CD4-positive, CD25-positive, alpha-beta regulatory T cell (primary cell): Measurements from ENCODE around the gene PSMD1. TPM values are rescaled to one million over a fixed set of nuclear protein-coding genes. Genes with fewer than 3 reads are reported as not detected.

Experiments
- ATAC-seq, 2 donors: fragments of 150-1000 bp; cut with Tn5 transposase; one replicate each; pipeline ENCODE4 v1.10.0; 2021; ENCODE audit warnings: low read depth in 2 of 2, moderate number of reproducible peaks in 2 of 2, moderate library complexity in 1 of 2
- DNase-seq, 3 donors: peaks; one replicate each; pipeline versions ENCODE4 v3.0.0 to v3.0.0-alpha.2; 2012 to 2022; ENCODE audit warnings: mixed read lengths in 1 of 3
- H3K27ac ChIP-seq: one replicate; pipeline ENCODE4 v1.7.0; 2013; ENCODE audit warnings: mild to moderate bottlenecking, low read length; ENCODE audit not compliant: insufficient read depth, poor library complexity, severe bottlenecking
- H3K27me3 ChIP-seq: one replicate; pipeline ENCODE4 v1.7.0; 2013; ENCODE audit warnings: low read length; ENCODE audit not compliant: control insufficient read depth, insufficient read depth
- H3K36me3 ChIP-seq: one replicate; pipeline ENCODE4 v1.7.0; 2013; ENCODE audit warnings: mild to moderate bottlenecking, low read length, moderate library complexity; ENCODE audit not compliant: control insufficient read depth, insufficient read depth
- H3K4me1 ChIP-seq: 2 replicates; pipeline ENCODE4 v1.7.0; 2013; ENCODE audit warnings: mild to moderate bottlenecking, low read length; ENCODE audit not compliant: insufficient read depth, control insufficient read depth, poor library complexity, severe bottlenecking
- H3K4me3 ChIP-seq: one replicate; pipeline ENCODE4 v1.7.0; 2013; ENCODE audit warnings: low read depth, mild to moderate bottlenecking, low read length, moderate library complexity
- H3K9me3 ChIP-seq, 2 experiments: 1 replicate in 1 of 2; 2 replicates in 1 of 2; pipeline ENCODE4 v1.7.0; 2013; ENCODE audit warnings: low read length in 2 of 2, mild to moderate bottlenecking in 1 of 2, moderate library complexity in 1 of 2; ENCODE audit not compliant: control insufficient read depth in 2 of 2
- H3K27ac Mint-ChIP-seq, 3 donors: one replicate each; pipeline ENCODE4 v1.8.0; 2020 to 2022; ENCODE audit warnings: mild to moderate bottlenecking in 3 of 3, mixed read lengths in 3 of 3, moderate library complexity in 2 of 3
- H3K27me3 Mint-ChIP-seq: one replicate; pipeline ENCODE4 v1.8.0; 2022; ENCODE audit warnings: mild to moderate bottlenecking, mixed read lengths
- H3K36me3 Mint-ChIP-seq: one replicate; pipeline ENCODE4 v1.8.0; 2020; ENCODE audit warnings: mixed read lengths
- H3K4me1 Mint-ChIP-seq, 4 donors: one replicate each; pipeline ENCODE4 v1.8.0; 2020 to 2022; ENCODE audit warnings: mixed read lengths in 4 of 4, mild to moderate bottlenecking in 1 of 4
- H3K4me3 Mint-ChIP-seq, 4 donors: one replicate each; pipeline ENCODE4 v1.8.0; 2020 to 2022; ENCODE audit warnings: mild to moderate bottlenecking in 4 of 4, mixed read lengths in 4 of 4, moderate library complexity in 3 of 4
- H3K9me3 Mint-ChIP-seq, 7 donors: one replicate each; pipeline ENCODE4 v1.8.0; 2020 to 2022; ENCODE audit warnings: mixed read lengths in 7 of 7, mild to moderate bottlenecking in 3 of 7, moderate library complexity in 2 of 7
- polyA plus RNA-seq, 4 donors: library from polyadenylated mRNA; unstranded; fragments of 300-500 nt; fragmentation: Illumina TruSeq; gene quantifications; one replicate each; pipeline ENCODE4 v1.2.3, GENCODE V29; 2021
- total RNA-seq: library from RNA; stranded (reverse); gene quantifications from one replicate; pipeline ENCODE4 v1.2.3, GENCODE V29; 2022

The PSMD1 gene
- total and polyA plus RNA-seq, 5 donors from 2014 or later: 45.0 to 70.7 (median 61.5) TPM

- H3K36me3 ChIP-seq: no peaks in the 10 kb centered on the region
- no peak overlapping the region for H3K27ac ChIP-seq
- ATAC-seq (peak; percentile 63 to 69), DNase-seq (peak; percentile 71 to 92 (median 81))
- Mint-ChIP-seq H3K4me1 (peaks cover 3 to 36% (median 25%) of the 10 kb centered on the region in 4 donors), H3K27ac (peak overlapping the region in 2 of 3 donors; percentile 62 to 65), H3K36me3 (no peaks in the 10 kb centered on the region), H3K9me3 (peaks cover 0 to 2% (median 0%) of the 10 kb centered on the region in 7 donors), H3K4me3 (peak overlapping the region; percentile 87 to 98 (median 93)), H3K27me3 (peaks cover 55% of the 10 kb centered on the region)
- peaks cover 1% of the 10 kb centered on the region for H3K27me3 ChIP-seq
- H3K9me3 ChIP-seq: no peaks in the 10 kb centered on the region
- peak overlapping the region; percentile 75 for H3K4me3 ChIP-seq
- H3K4me1 ChIP-seq: peaks cover 21% of the 10 kb centered on the region
Measured at GRCh38 chr2:231052494-231053451, 3.9 kb upstream of the PSMD1 start.

GRCh38 chr2:231053846-231054245 lies 2.8 kb upstream of the PSMD1 start:
- H3K27me3 Mint-ChIP-seq: peaks cover 50% of the 10 kb centered on the region
- no peak overlapping the region for H3K27ac ChIP-seq
- H3K4me1 ChIP-seq: peaks cover 32% of the 10 kb centered on the region
- peaks cover 1% of the 10 kb centered on the region for H3K27me3 ChIP-seq
- no peak overlapping the region for H3K4me3 ChIP-seq
- DNase-seq (no peak), ATAC-seq (no peak)
- H3K4me3 Mint-ChIP-seq: peak overlapping the region; percentile 1 to 87 (median 62)
- peaks cover 0 to 2% (median 0%) of the 10 kb centered on the region in 7 donors for H3K9me3 Mint-ChIP-seq
- no peaks in the 10 kb centered on the region for H3K9me3 ChIP-seq
- H3K4me1 Mint-ChIP-seq: peaks cover 14 to 47% (median 35%) of the 10 kb centered on the region in 4 donors
- H3K27ac Mint-ChIP-seq: peak overlapping the region in 1 of 3 donors; percentile 86
- H3K36me3 ChIP-seq: no peaks in the 10 kb centered on the region
- H3K36me3 Mint-ChIP-seq: no peaks in the 10 kb centered on the region

GRCh38 chr2:231057590-231057989 lies 923 bp downstream of the PSMD1 start:
- peaks cover 17 to 58% (median 44%) of the 10 kb centered on the region in 4 donors for H3K4me1 Mint-ChIP-seq
- no peak for ATAC-seq

GRCh38 chr2:231058761-231059550 lies 2.3 kb downstream of the PSMD1 start:
- Mint-ChIP-seq H3K4me1 (peaks cover 17 to 45% (median 36%) of the 10 kb centered on the region in 4 donors), H3K4me3 (peak overlapping the region; percentile 75 to 99 (median 98)), H3K36me3 (peaks cover 18% of the 10 kb centered on the region), H3K9me3 (no peaks in the 10 kb centered on the region), H3K27ac (peak overlapping the region in 2 of 3 donors; percentile 26 to 82), H3K27me3 (peaks cover 14% of the 10 kb centered on the region)
- no peak overlapping the region for H3K4me3 ChIP-seq
- H3K36me3 ChIP-seq: peaks cover 28% of the 10 kb centered on the region
- H3K9me3 ChIP-seq: no peaks in the 10 kb centered on the region
- peaks cover 1% of the 10 kb centered on the region for H3K27me3 ChIP-seq
- DNase-seq (no peak), ATAC-seq (no peak)
- H3K27ac ChIP-seq: no peak overlapping the region
- peaks cover 28% of the 10 kb centered on the region for H3K4me1 ChIP-seq

More at GRCh38 chr2:231057590-231057989, 923 bp downstream of the PSMD1 start:
- Histone ChIP-seq H3K9me3 (no peaks in the 10 kb centered on the region), H3K27ac (no peak overlapping the region), H3K27me3 (peaks cover 1% of the 10 kb centered on the region), H3K4me1 (peaks cover 36% of the 10 kb centered on the region), H3K4me3 (peak overlapping the region; percentile 84), H3K36me3 (peaks cover 14% of the 10 kb centered on the region)
- Mint-ChIP-seq H3K36me3 (peaks cover 9% of the 10 kb centered on the region), H3K9me3 (no peaks in the 10 kb centered on the region), H3K27ac (peak overlapping the region; percentile 74 to 82 (median 77)), H3K4me3 (peak overlapping the region; percentile 86 to 99 (median 98)), H3K27me3 (peaks cover 26% of the 10 kb centered on the region)
- peak in 1 of 3 donors; percentile 14 for DNase-seq

GRCh38 chr2:231059756-231060155 lies 3.1 kb downstream of the PSMD1 start:
- DNase-seq (no peak), ATAC-seq (no peak)
- Histone ChIP-seq H3K4me3 (no peak overlapping the region), H3K27ac (no peak overlapping the region), H3K36me3 (peaks cover 34% of the 10 kb centered on the region), H3K9me3 (no peaks in the 10 kb centered on the region), H3K27me3 (no peaks in the 10 kb centered on the region), H3K4me1 (peaks cover 28% of the 10 kb centered on the region)
- H3K27ac Mint-ChIP-seq: no peak overlapping the region
- peaks cover 8% of the 10 kb centered on the region for H3K27me3 Mint-ChIP-seq
- no peaks in the 10 kb centered on the region for H3K9me3 Mint-ChIP-seq
- peaks cover 20% of the 10 kb centered on the region for H3K36me3 Mint-ChIP-seq
- H3K4me3 Mint-ChIP-seq: peak overlapping the region; percentile 29 to 99 (median 76)
- H3K4me1 Mint-ChIP-seq: peaks cover 17 to 42% (median 35%) of the 10 kb centered on the region in 4 donors

- Histone ChIP-seq H3K27me3 (no peaks in the 10 kb centered on the region), H3K36me3 (peaks cover 61% of the 10 kb centered on the region), H3K4me1 (peaks cover 20% of the 10 kb centered on the region), H3K4me3 (no peak overlapping the region), H3K9me3 (no peaks in the 10 kb centered on the region), H3K27ac (no peak overlapping the region)
- Mint-ChIP-seq H3K36me3 (peaks cover 36% of the 10 kb centered on the region), H3K4me3 (no peak overlapping the region), H3K9me3 (no peaks in the 10 kb centered on the region), H3K27me3 (no peaks in the 10 kb centered on the region), H3K4me1 (peaks cover 24 to 27% (median 26%) of the 10 kb centered on the region in 4 donors), H3K27ac (no peak overlapping the region)
- DNase-seq: no peak
- ATAC-seq: no peak
Measured at GRCh38 chr2:231062776-231063175, 6.1 kb downstream of the PSMD1 start.

GRCh38 chr2:231063347-231063746 lies 6.7 kb downstream of the PSMD1 start:
- ATAC-seq: no peak
- no peak for DNase-seq
- Mint-ChIP-seq H3K36me3 (peaks cover 41% of the 10 kb centered on the region), H3K4me1 (peaks cover 20 to 26% (median 21%) of the 10 kb centered on the region in 4 donors), H3K9me3 (no peaks in the 10 kb centered on the region), H3K27me3 (no peaks in the 10 kb centered on the region), H3K27ac (no peak overlapping the region), H3K4me3 (no peak overlapping the region)
- H3K9me3 ChIP-seq: no peaks in the 10 kb centered on the region
- no peak overlapping the region for H3K27ac ChIP-seq
- H3K4me3 ChIP-seq: no peak overlapping the region
- peaks cover 66% of the 10 kb centered on the region for H3K36me3 ChIP-seq
- H3K4me1 ChIP-seq: peaks cover 14% of the 10 kb centered on the region
- no peaks in the 10 kb centered on the region for H3K27me3 ChIP-seq
